SK-N-SH treated with all-trans-retinoic acid at 6 μM for 48 hours (cell line): Measurements from ENCODE around the gene APOF.
"Not testable (repeated sequence)": the region's sequence is repeated elsewhere in the genome, so short reads cannot be mapped to it uniquely, and the experiment has no call there.

Experiments
- ATAC-seq: fragments of 200-7000 bp; cut with Tn5 transposase; 3 replicates; pipeline ENCODE4 v1.9.1; 2020; ENCODE audit warnings: mild to moderate bottlenecking, moderate library complexity
- ARNTL ChIP-seq: fragments of 450-650 bp; formaldehyde crosslinking; IDR thresholded peaks from 2 replicates; pipeline ENCODE4 v1.5.0; 2020; ENCODE audit warnings: low read depth, mild to moderate bottlenecking, moderate library complexity, borderline replicate concordance
- BACH2 ChIP-seq: fragments of 250-450 bp; sonication (Bioruptor Pico); IDR thresholded peaks from 2 replicates; pipeline ENCODE4 v1.9.0; 2021; ENCODE audit warnings: mild to moderate bottlenecking, borderline replicate concordance
- ESRRG ChIP-seq: fragments of 250-450 bp; sonication (Bioruptor Pico); IDR thresholded peaks from 2 replicates; pipeline ENCODE4 v1.6.1; 2021; ENCODE audit warnings: mild to moderate bottlenecking
- GLIS3 ChIP-seq: fragments of 250-450 bp; sonication (Bioruptor Pico); IDR thresholded peaks from 2 replicates; pipeline ENCODE4 v1.5.0; 2020; ENCODE audit warnings: mild to moderate bottlenecking, moderate library complexity
- ISL1 ChIP-seq: fragments of 250-450 bp; sonication (Bioruptor Pico); IDR thresholded peaks from 2 replicates; pipeline ENCODE4 v2.1.2; 2022; ENCODE audit warnings: mild to moderate bottlenecking, moderate library complexity
- OSR1 ChIP-seq: fragments of 250-450 bp; sonication (Bioruptor Pico); IDR thresholded peaks from 2 replicates; pipeline ENCODE4 v1.8.0; 2022; ENCODE audit warnings: moderate library complexity, mild to moderate bottlenecking, inconsistent platforms
- PPARA ChIP-seq: fragments of 250-450 bp; sonication (Bioruptor Pico); IDR thresholded peaks from 2 replicates; pipeline ENCODE4 v1.5.0; 2020; ENCODE audit warnings: mild to moderate bottlenecking, borderline replicate concordance
- RARB ChIP-seq: fragments of 250-450 bp; sonication (Bioruptor Pico); IDR thresholded peaks from 2 replicates; pipeline ENCODE4 v1.8.0; 2021; ENCODE audit warnings: mild to moderate bottlenecking, moderate library complexity
- TCF4 ChIP-seq: fragments of 250-450 bp; sonication (Bioruptor Pico); IDR thresholded peaks from 2 replicates; pipeline ENCODE4 v1.8.0; 2021; ENCODE audit warnings: mild to moderate bottlenecking, moderate library complexity, borderline replicate concordance
- TOX ChIP-seq: fragments of 250-450 bp; sonication (Bioruptor Pico); IDR thresholded peaks from 2 replicates; pipeline ENCODE4 v1.8.0; 2021; ENCODE audit warnings: mild to moderate bottlenecking, moderate library complexity, borderline replicate concordance
- ZC3H10 ChIP-seq: fragments of 250-450 bp; sonication (Bioruptor Pico); IDR thresholded peaks from 2 replicates; pipeline ENCODE4 v1.5.1; 2021; ENCODE audit warnings: mild to moderate bottlenecking, moderate library complexity
- ZFP3 ChIP-seq: fragments of 250-450 bp; sonication (Bioruptor Pico); IDR thresholded peaks from 2 replicates; pipeline ENCODE4 v1.5.0; 2020; ENCODE audit warnings: mild to moderate bottlenecking, moderate library complexity
- ZFP30 ChIP-seq: fragments of 450-650 bp; formaldehyde crosslinking; IDR thresholded peaks from 2 replicates; pipeline ENCODE4 v1.5.0; 2022; ENCODE audit warnings: mild to moderate bottlenecking, moderate library complexity
- ZNF565 ChIP-seq: fragments of 450-650 bp; formaldehyde crosslinking; conservative IDR thresholded peaks from 2 replicates; pipeline ENCODE4 v1.5.0; 2020; ENCODE audit warnings: low read depth, mild to moderate bottlenecking, moderate library complexity
- ZNF70 ChIP-seq: fragments of 450-650 bp; formaldehyde crosslinking; IDR thresholded peaks from 2 replicates; pipeline ENCODE4 v1.5.0; 2020; ENCODE audit warnings: mild to moderate bottlenecking, moderate library complexity
- TF ChIP-seq, protein P1 (sequence below): fragments of 250-450 bp; sonication (Bioruptor Pico); IDR thresholded peaks from 2 replicates; pipeline ENCODE4 v1.5.0; 2020; ENCODE audit warnings: mild to moderate bottlenecking, moderate library complexity
- TF ChIP-seq, protein P2 (sequence below): fragments of 250-450 bp; sonication (Bioruptor Pico); IDR thresholded peaks from 2 replicates; pipeline ENCODE4 v1.8.0; 2020; ENCODE audit warnings: mild to moderate bottlenecking, moderate library complexity, borderline replicate concordance
- TF ChIP-seq, protein P3 (sequence below): fragments of 250-450 bp; sonication (Bioruptor Pico); IDR thresholded peaks from 2 replicates; pipeline ENCODE4 v1.5.1; 2020; ENCODE audit warnings: low read depth, mild to moderate bottlenecking, moderate library complexity
- TF ChIP-seq, protein P4 (sequence below): fragments of 250-450 bp; sonication (Bioruptor Pico); IDR thresholded peaks from 2 replicates; pipeline ENCODE4 v1.5.1; 2021; ENCODE audit warnings: mild to moderate bottlenecking, moderate library complexity

APOF gene

DNA sequence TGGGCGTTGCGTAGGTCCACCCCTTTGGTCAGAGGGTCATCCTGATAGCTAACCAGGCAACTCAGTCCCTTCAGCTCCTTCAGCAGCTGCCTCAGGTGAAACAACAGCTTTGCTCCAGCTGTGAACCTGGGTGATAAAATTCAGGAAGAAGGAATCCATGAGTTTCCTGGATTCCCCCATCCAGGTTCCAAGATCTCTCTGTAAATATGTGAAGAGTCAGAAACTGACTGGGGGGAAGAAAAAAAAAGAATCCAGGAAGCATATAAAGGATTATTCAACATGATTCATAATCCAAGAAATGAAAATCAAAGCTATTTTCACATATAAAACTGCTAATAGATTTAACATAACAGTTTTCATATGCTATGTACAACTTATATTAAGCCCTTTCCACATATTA is 11.3 kb downstream of the APOF start:
- ATAC-seq: no peak

DNA sequence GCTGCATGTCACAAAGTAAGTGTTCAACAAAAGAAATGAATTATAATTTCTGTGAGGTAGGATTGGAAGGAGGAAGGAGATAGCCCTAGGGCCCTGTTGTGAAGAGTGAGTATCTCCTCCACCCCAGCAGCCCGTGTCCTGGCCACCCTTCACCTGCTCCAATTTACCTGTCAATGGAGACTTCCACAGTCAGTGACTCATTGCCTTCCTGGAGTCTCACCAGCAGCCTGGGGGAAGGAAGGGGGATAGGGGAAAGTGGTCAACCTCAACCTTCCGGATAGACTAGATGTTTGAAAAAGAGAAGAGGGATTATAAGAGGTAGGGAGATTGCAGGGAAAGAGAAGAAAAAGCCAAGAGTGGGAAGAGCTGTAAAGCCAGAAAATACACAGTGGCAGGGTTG is 12.0 kb downstream of the APOF start:
- no peak for ATAC-seq
- TF ChIP-seq PPARA (no peak), BACH2 (CRISPR knock-in tag) (no peak), ISL1 (CRISPR knock-in tag) (no peak), ZFP30 (CRISPR knock-in tag) (no peak), ZC3H10 (CRISPR knock-in tag) (no peak), RARB (CRISPR knock-in tag) (no peak), ARNTL (CRISPR knock-in tag) (no peak), TOX (CRISPR knock-in tag) (no peak), ZNF70 (no peak), ZNF565 (no peak), ESRRG (no peak)
- TF ChIP-seq, protein P1, sequence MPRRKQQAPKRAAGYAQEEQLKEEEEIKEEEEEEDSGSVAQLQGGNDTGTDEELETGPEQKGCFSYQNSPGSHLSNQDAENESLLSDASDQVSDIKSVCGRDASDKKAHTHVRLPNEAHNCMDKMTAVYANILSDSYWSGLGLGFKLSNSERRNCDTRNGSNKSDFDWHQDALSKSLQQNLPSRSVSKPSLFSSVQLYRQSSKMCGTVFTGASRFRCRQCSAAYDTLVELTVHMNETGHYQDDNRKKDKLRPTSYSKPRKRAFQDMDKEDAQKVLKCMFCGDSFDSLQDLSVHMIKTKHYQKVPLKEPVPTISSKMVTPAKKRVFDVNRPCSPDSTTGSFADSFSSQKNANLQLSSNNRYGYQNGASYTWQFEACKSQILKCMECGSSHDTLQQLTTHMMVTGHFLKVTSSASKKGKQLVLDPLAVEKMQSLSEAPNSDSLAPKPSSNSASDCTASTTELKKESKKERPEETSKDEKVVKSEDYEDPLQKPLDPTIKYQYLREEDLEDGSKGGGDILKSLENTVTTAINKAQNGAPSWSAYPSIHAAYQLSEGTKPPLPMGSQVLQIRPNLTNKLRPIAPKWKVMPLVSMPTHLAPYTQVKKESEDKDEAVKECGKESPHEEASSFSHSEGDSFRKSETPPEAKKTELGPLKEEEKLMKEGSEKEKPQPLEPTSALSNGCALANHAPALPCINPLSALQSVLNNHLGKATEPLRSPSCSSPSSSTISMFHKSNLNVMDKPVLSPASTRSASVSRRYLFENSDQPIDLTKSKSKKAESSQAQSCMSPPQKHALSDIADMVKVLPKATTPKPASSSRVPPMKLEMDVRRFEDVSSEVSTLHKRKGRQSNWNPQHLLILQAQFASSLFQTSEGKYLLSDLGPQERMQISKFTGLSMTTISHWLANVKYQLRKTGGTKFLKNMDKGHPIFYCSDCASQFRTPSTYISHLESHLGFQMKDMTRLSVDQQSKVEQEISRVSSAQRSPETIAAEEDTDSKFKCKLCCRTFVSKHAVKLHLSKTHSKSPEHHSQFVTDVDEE (CRISPR knock-in tag): no peak
- TF ChIP-seq, protein P2, sequence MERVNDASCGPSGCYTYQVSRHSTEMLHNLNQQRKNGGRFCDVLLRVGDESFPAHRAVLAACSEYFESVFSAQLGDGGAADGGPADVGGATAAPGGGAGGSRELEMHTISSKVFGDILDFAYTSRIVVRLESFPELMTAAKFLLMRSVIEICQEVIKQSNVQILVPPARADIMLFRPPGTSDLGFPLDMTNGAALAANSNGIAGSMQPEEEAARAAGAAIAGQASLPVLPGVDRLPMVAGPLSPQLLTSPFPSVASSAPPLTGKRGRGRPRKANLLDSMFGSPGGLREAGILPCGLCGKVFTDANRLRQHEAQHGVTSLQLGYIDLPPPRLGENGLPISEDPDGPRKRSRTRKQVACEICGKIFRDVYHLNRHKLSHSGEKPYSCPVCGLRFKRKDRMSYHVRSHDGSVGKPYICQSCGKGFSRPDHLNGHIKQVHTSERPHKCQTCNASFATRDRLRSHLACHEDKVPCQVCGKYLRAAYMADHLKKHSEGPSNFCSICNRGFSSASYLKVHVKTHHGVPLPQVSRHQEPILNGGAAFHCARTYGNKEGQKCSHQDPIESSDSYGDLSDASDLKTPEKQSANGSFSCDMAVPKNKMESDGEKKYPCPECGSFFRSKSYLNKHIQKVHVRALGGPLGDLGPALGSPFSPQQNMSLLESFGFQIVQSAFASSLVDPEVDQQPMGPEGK (CRISPR knock-in tag): no peak
- TF ChIP-seq, protein P3, sequence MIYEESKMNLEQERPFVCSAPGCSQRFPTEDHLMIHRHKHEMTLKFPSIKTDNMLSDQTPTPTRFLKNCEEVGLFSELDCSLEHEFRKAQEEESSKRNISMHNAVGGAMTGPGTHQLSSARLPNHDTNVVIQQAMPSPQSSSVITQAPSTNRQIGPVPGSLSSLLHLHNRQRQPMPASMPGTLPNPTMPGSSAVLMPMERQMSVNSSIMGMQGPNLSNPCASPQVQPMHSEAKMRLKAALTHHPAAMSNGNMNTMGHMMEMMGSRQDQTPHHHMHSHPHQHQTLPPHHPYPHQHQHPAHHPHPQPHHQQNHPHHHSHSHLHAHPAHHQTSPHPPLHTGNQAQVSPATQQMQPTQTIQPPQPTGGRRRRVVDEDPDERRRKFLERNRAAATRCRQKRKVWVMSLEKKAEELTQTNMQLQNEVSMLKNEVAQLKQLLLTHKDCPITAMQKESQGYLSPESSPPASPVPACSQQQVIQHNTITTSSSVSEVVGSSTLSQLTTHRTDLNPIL: no peak

More for the DNA sequence above, 11.3 kb downstream of the APOF start:
- no peak for TF ChIP-seq RARB (CRISPR knock-in tag)
- no peak for TF ChIP-seq BACH2 (CRISPR knock-in tag)
- TF ChIP-seq TCF4 (CRISPR knock-in tag): no peak
- no peak for TF ChIP-seq ZNF70
- TF ChIP-seq GLIS3 (CRISPR knock-in tag): no peak
- no peak for TF ChIP-seq ARNTL (CRISPR knock-in tag)
- TF ChIP-seq, protein P2 (CRISPR knock-in tag): no peak
- TF ChIP-seq, protein P4, sequence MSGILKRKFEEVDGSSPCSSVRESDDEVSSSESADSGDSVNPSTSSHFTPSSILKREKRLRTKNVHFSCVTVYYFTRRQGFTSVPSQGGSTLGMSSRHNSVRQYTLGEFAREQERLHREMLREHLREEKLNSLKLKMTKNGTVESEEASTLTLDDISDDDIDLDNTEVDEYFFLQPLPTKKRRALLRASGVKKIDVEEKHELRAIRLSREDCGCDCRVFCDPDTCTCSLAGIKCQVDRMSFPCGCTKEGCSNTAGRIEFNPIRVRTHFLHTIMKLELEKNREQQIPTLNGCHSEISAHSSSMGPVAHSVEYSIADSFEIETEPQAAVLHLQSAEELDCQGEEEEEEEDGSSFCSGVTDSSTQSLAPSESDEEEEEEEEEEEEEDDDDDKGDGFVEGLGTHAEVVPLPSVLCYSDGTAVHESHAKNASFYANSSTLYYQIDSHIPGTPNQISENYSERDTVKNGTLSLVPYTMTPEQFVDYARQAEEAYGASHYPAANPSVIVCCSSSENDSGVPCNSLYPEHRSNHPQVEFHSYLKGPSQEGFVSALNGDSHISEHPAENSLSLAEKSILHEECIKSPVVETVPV (CRISPR knock-in tag): no peak
- no peak for TF ChIP-seq OSR1 (CRISPR knock-in tag)
- no peak for TF ChIP-seq ISL1 (CRISPR knock-in tag)
- TF ChIP-seq, all 23 proteins: peak for 0

DNA sequence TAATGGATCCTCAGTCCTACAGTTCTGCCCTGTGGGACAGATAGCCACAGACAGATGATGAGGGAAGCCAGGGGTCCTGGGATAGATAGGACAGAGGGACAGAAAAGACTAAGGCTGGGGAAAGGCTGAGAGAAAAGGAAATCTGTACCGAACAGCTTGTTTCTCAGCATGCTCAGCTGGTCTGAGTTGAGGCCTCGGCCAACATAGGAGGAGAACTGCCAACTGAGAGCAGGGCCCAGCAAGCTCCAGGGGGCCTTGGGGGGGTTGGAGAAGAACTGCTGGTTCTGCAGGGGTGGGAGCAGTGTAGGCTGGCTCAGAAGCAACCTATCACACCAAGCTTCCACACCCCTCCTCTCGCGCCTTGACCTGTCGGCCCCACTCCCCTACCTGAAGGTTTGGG is 13.9 kb downstream of the APOF start:
- ATAC-seq: no peak

DNA sequence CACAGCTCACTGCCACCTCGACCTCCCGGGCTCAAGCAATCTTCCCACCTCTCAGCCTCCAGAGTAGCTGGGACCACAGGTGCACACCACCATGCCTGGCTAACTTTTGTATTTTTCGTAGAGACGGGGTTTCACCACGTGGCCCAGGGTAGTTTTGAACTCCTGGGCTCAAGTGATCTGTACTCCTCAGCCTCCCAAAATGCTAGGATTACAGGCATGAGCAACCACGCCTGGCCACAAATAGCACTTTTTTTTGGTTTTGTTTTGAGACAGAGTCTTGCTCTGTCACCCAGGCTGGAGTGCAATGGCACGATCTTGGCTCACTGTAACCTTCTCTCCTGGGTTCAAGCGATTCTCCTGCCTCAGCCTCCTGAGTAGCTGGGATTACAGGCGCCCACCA is 15.4 kb downstream of the APOF start:
- not testable (repeated sequence) for ATAC-seq

More for the DNA sequence above, 13.9 kb downstream of the APOF start:
- TF ChIP-seq, protein P3: no peak
- TF ChIP-seq PPARA (no peak), ZFP3 (CRISPR knock-in tag) (no peak), ZFP30 (CRISPR knock-in tag) (no peak)
- TF ChIP-seq, protein P2 (CRISPR knock-in tag): no peak
